GM23338 (cell line): ENCODE results near the gene RIC1. TPM values are rescaled to one million over a fixed set of nuclear protein-coding genes. Genes with fewer than 3 reads are reported as not detected.

Source experiments
- polyA plus RNA-seq: library from polyadenylated mRNA; unstranded; fragments of >200 nt; fragmentation: Nextera tagmentation; extraction: Ambion mirVana; gene quantifications from 2 replicates; pipeline ENCODE4 v1.2.1, GENCODE V29; 2016
- total RNA-seq: library from RNA; depleted of rRNA; stranded (reverse); fragments of >200 nt; shearing (Covaris generic); gene quantifications from 2 replicates; pipeline ENCODE4 v1.2.3, GENCODE V29; 2014; rRNA removed

RIC1 gene
- total and polyA plus RNA-seq, 2 experiments from 2014 or later: 7.8 to 34.9 TPM

Other genes with a start within 250 kb of the RIC1 start
- gene PLGRKT, start 191.2 kb upstream of the RIC1 start, total RNA-seq: 13.1 and 18.2 TPM in 2 replicates
- gene PLGRKT, start 191.2 kb upstream of the RIC1 start, polyA plus RNA-seq: 31.5 and 33.1 TPM in 2 replicates
- gene CD274, start 178.6 kb upstream of the RIC1 start, total RNA-seq: not detected in 2 replicates
- 0.17 TPM in 1 of 2 replicates, not detected in the other for gene CD274, start 178.6 kb upstream of the RIC1 start, polyA plus RNA-seq
- not detected in 2 replicates for gene PDCD1LG2, start 118.6 kb upstream of the RIC1 start, total RNA-seq
- gene PDCD1LG2, start 118.6 kb upstream of the RIC1 start, polyA plus RNA-seq: not detected in 2 replicates
- 18.4 and 23.4 TPM in 2 replicates for gene ERMP1, start 204.0 kb downstream of the RIC1 start, total RNA-seq
- 5.0 and 5.3 TPM in 2 replicates for gene ERMP1, start 204.0 kb downstream of the RIC1 start, polyA plus RNA-seq